A549 (cell line): ENCODE measurements around the gene SMARCB1.

Source experiments
- CEBPB ChIP-seq, 2 experiments: fragments of >200 bp in 1 of 2; sonication (Bioruptor Twin) in 1 of 2; formaldehyde crosslinking in 1 of 2; IDR thresholded peaks; 2 replicates each; pipeline ENCODE4 v1.6.1; 2012 to 2016
- CTCF ChIP-seq: fragments of >200 bp; sonication (Bioruptor Twin); formaldehyde crosslinking; IDR thresholded peaks from 3 replicates; pipeline ENCODE4 v1.5.1; 2016
- KDM1A ChIP-seq: fragments of 200-600 bp; sonication (generic); IDR thresholded peaks from 2 replicates; pipeline ENCODE4 v1.6.1; 2016; ENCODE audit warnings: low read depth, mild to moderate bottlenecking
- MAX ChIP-seq: IDR thresholded peaks from 2 replicates; pipeline ENCODE4 v1.6.1; 2012
- POLR2A ChIP-seq: IDR thresholded peaks from 2 replicates; pipeline ENCODE4 v1.6.1; 2012; ENCODE audit warnings: mild to moderate bottlenecking, low read length
- RAD21 ChIP-seq, 2 experiments: fragments of >200 bp in 1 of 2; sonication (Bioruptor Twin) in 1 of 2; formaldehyde crosslinking in 1 of 2; IDR thresholded peaks in 1 of 2; conservative IDR thresholded peaks in 1 of 2; 2 replicates in 1 of 2; 3 replicates in 1 of 2; pipeline ENCODE4 v1.6.1; 2012 to 2018; ENCODE audit warnings: inconsistent platforms in 1 of 2
- REST ChIP-seq: fragments of 200-600 bp; sonication (generic); IDR thresholded peaks from 2 replicates; pipeline ENCODE4 v1.6.1; 2016; ENCODE audit warnings: antibody characterized with exemption, mild to moderate bottlenecking, moderate library complexity

GRCh38 chr22:23793326-23793725 is 6.6 kb downstream of the SMARCB1 start:
- TF ChIP-seq REST (no peak), CTCF (no peak), POLR2A (no peak), MAX (no peak), CEBPB (IDR thresholded peaks at IDR 0.05) (no peak), RAD21 (conservative IDR thresholded peaks at IDR 0.05 in 1 of 2, IDR thresholded peaks at IDR 0.05 in 1 of 2) (no peak), KDM1A (no peak)
